ENCODE results near the gene FRAS1. TPM values are rescaled to one million over a fixed set of nuclear protein-coding genes. Genes with fewer than 3 reads are reported as not detected.

Gene FRAS1
- total and polyA plus RNA-seq, 2 of the 8 experiments (the other 6 are each of a cell fraction or from before 2014, with no cell fraction given) = 38.5 to 109 TPM

DNA sequence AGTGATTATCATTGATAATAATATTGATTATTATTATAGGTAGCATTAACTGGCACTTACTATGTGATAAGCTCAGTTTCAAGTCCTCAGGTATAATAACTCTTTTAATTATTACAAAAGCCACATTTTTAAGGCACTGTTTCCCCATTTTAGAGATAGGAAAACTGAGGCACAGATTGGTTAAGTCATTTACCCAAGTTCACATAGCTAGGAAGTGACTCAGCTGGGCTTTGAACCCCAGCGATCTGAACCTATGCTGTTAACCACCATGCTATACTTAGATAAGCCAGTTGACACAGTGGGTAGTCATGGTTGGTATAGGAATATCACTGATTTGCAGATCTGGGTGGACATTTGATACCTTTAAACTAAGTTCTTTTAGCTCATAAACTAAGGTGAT, 110.4 kb downstream of the FRAS1 start:
- no peak overlapping the region for H3K23ac ChIP-seq (ENCODE audit: insufficient read length)
- H2AFZ ChIP-seq (ENCODE audit: low read length) = no peak overlapping the region
- no peak for FAIRE-seq
- no peak overlapping the region for H4K8ac ChIP-seq (ENCODE audit: extremely low read depth, insufficient read depth, low read length)
- H3K18ac ChIP-seq (ENCODE audit: extremely low read depth, low read length) = no peak overlapping the region
- no peak overlapping the region for H2BK20ac ChIP-seq (ENCODE audit: low read length)
- no peak overlapping the region for H2BK12ac ChIP-seq (ENCODE audit: low read depth, low read length)
- H3K36me3 ChIP-seq (ENCODE audit: control insufficient read depth in 2 of 4, insufficient read depth in 4 of 4, low read length in 3 of 4) = no peaks in the 10 kb centered on the region
- no peaks in the 10 kb centered on the region for H3K9me3 ChIP-seq (ENCODE audit: insufficient read depth in 2 of 2, low read depth in 1 of 2, low read length in 1 of 2)
- no peak overlapping the region for H3K27ac ChIP-seq (ENCODE audit: low read depth, low read length)
- H2BK5ac ChIP-seq (ENCODE audit: low read depth, low read length) = no peak overlapping the region
- peaks cover 0 to 98% of the 10 kb centered on the region in 2 experiments; a peak in 3 of 4 replicates for H3K79me2 ChIP-seq (ENCODE audit: control insufficient read depth in 1 of 2, insufficient read depth in 2 of 2, low read length in 2 of 2)
- H2BK120ac ChIP-seq (replicated peaks; ENCODE audit: low read depth, low read length) = no peak overlapping the region
- WGBS, 2 experiments (ENCODE audit: extremely low coverage in 1 of 2, insufficient coverage in 1 of 2, insufficient read length in 1 of 2, insufficient replicate concordance in 2 of 2, low coverage in 1 of 2, low lambda C conversion rate in 2 of 2, missing lambda C conversion rate in 1 of 2) = 86% methylated on average over 1 of the region's 1 CpG; no CpG with 5 or more reads in 1 of the 2 experiments
- no peak for TF ChIP-seq TEAD4 (IDR thresholded peaks at IDR 0.05; ENCODE audit: low read depth, low read length)
- TF ChIP-seq KDM1A (IDR thresholded peaks at IDR 0.05; ENCODE audit: borderline replicate concordance, low read length) = peak; percentile 88
- H3K27me3 ChIP-seq (replicated peaks in 1 of 4; ENCODE audit: control insufficient read depth in 3 of 4, extremely low read depth in 1 of 4, insufficient read depth in 3 of 4, low read length in 3 of 4) = no peaks in the 10 kb centered on the region
- no peak overlapping the region for H3K56ac ChIP-seq (replicated peaks; ENCODE audit: insufficient read length, low read depth, low read length)
- H3K14ac ChIP-seq (ENCODE audit: insufficient read length) = no peak overlapping the region
- H3K79me1 ChIP-seq (ENCODE audit: low read depth, low read length) = peaks cover 4% of the 10 kb centered on the region; the same call in 1 of the 2 replicates
- no peak for DNase-seq (ENCODE audit: low read depth in 1 of 2, low spot score in 2 of 2)
- CTCF ChIA-PET (ENCODE audit: partially characterized antibody) = interaction anchor here (0.8 to 1.4 kb wide), 5 partner anchors 8 to 128 kb away, joined by 3 to 6 read pairs (median 3); no protein-coding TSS in a partner anchor
- no peak overlapping the region for H3K4ac ChIP-seq (replicated peaks; ENCODE audit: insufficient read length, low read depth, low read length)
- H3K4me1 ChIP-seq (replicated peaks in 1 of 4; ENCODE audit: control insufficient read depth in 3 of 4, insufficient read depth in 4 of 4, low read length in 3 of 4) = peaks cover 2 to 27% (median 13%) of the 10 kb centered on the region in 4 experiments; a peak in 5 of 7 replicates
- POLR2A ChIA-PET (ENCODE audit: partially characterized antibody) = interaction anchor here (1.2 to 1.6 kb wide), 3 partner anchors 17 to 111 kb away, joined by 3 to 4 read pairs (median 3); partner anchors contain the start of gene FRAS1
- no peak overlapping the region for H3K4me2 ChIP-seq (ENCODE audit: insufficient read depth in 1 of 2, low read depth in 2 of 2, low read length in 2 of 2)
- no peak overlapping the region for H3K9ac ChIP-seq (replicated peaks in 1 of 4; ENCODE audit: extremely low read depth in 1 of 4, low read depth in 3 of 4, low read length in 3 of 4)
- no peak overlapping the region for H2AK5ac ChIP-seq (ENCODE audit: low read depth, low read length)
- H4K5ac ChIP-seq (ENCODE audit: insufficient read length, low read depth, low read length) = no peak overlapping the region
- H2BK15ac ChIP-seq (ENCODE audit: low read length) = no peak overlapping the region
- H3K23me2 ChIP-seq (ENCODE audit: low read depth, low read length) = no peaks in the 10 kb centered on the region
- H4K20me1 ChIP-seq (replicated peaks in 1 of 2; ENCODE audit: control insufficient read depth in 1 of 2, insufficient read depth in 2 of 2, low read length in 2 of 2) = peaks cover 2 to 6% of the 10 kb centered on the region in 2 experiments
- no peak overlapping the region for H4K91ac ChIP-seq (replicated peaks; ENCODE audit: insufficient read length, low read length)
- H3K4me3 ChIP-seq (ENCODE audit: extremely low read depth in 1 of 4, insufficient read depth in 2 of 4, low read depth in 3 of 4, low read length in 4 of 4) = no peak overlapping the region

Measured in H1 (cell line).